T-helper 2 cell (primary cell): ENCODE results near the gene C10orf90.

ENCODE experiments used
- DNase-seq, 5 experiments: peaks; one replicate each; pipeline versions ENCODE4 v3.0.0 to v3.0.0-alpha.2; 2012 to 2022

Gene C10orf90

GRCh38 chr10:126671402-126671975 lies 996 bp upstream of the C10orf90 start:
- DNase-seq: no peak

GRCh38 chr10:126670895-126671261 lies 385 bp upstream of the C10orf90 start:
- DNase-seq: no peak

DNA sequence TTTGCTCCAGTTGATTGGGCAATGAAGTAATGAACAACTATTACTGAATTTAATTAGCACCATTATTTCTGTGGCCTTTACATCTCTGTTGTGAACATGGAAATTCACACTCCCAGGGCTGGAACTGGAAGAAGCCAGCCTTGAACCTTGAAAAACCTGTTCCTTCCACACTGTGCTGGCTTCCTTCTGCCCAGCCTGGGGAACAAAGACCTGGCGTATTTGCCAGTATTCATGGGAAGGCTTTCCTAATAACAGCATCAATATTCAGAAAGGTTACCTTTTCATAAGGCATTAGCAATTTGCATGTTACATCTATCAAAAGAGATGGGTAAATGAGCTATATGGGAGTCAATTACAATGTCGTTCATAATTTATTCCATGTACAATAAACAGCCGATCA lies 1.3 kb downstream of the C10orf90 start:
- DNase-seq: no peak

DNA sequence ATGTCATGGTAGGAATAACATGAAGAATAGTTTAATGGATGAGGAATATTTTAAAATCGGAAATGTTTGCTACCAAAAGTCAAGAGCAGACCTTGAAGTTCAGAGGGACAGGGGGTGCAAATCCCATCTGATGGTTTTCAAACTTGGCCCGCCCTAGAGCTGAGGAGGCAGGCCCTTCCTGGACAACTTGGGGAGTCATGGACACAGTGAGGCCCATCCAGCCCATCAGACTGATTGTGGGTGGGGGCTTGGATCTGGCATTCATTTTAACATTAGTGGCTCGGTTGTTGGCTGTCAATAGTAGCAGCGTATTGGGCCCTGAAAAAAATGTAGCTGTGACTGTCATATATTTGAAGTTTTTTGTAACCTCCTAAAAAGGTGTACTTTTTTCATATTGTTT lies 2.0 kb downstream of the C10orf90 start:
- no peak for DNase-seq

DNA sequence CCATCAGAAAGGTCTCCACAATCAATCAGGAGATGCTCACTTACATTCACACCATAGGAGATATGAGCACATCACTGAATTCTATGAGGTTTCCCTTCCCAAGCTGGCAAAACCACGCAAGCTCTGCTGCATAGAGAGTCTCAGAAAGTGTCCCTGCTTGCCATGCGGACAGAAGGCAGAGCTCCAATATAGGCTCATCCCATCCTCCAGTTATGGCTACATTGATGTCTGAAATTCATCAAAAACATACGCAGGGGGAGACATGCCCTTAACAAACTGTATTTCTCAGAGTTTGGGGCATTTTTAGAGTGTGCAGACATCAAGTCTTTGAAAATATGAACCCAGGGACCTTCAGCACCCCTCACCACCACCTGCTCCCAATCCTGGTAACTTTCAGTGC lies 2.9 kb downstream of the C10orf90 start:
- no peak for DNase-seq

DNA sequence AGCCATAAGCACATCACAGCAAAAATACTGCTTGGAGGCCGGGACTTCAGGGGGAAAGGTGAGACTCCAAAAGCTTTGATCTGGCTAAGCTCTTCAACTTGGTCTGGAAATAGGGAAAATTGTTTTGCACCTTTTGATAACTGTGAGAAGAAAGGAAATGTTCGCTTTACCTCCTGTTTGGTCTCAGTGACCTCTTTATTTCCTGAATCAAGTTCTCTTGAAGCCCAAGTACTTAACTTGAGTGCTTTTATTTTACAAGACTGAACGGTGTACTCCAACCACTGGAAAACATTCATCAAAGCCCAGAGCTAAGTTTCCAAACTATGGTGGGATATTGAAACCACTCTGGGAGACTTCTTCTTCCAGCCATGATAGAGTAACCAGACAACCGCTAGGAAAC lies 5.3 kb downstream of the C10orf90 start:
- DNase-seq: no peak

DNA sequence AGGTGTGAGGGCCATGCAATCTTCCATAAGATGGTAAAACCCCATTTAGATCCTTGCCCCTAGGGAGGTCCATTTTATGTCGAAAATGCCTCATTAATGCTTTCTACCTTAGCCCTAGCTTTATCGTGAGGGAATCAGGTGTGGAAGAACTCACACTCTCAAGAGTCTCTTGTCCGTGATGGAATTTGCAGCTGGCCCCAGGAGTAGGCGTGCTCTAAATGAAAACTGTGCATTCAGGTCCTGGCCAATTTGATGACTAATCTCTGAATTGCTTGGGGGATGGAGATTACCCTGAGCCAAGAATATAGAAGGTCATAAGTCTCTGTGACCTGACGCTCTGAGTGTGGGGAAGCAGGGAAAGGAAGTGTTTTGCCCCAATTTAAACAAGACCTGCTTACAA lies 6.6 kb downstream of the C10orf90 start:
- DNase-seq: peak in 1 of 5 experiments; percentile 30

GRCh38 chr10:126663328-126663727 lies 7.2 kb downstream of the C10orf90 start:
- peak in 2 of 5 experiments; percentile 58 to 65 for DNase-seq

DNA sequence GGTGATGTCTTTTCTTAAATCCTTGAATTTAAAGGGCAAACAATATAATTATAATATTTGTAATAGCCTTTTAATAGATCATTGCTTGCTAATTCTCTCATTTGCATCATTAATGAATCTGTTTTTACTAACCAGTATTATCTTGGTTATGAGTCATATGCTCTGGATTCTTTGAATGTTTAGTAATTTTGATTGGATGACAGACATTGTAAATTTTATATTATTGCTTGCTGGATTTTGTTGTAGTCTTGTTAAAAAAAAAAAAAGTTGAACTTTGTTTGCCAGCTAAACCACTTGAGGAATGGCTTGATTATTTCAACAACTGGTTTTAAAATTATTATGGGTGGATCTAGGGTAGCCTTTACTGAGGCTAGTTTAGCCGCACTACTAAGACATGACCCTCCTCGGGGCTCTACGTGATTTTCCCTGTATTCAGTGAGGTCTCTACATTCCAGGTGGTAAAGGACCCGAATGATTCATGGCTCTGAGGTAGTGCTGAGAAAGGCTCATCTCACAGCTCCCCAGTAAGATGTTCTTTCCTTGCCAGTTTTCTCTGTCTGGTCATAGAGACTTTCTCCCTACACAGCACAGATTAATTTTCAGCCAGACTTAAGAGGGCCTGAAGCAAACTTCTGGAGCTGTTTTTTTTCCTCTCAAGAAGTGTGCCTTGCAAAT lies 8.5 kb downstream of the C10orf90 start:
- no peak for DNase-seq

GRCh38 chr10:126661356-126661755 lies 9.1 kb downstream of the C10orf90 start:
- no peak for DNase-seq

GRCh38 chr10:126659750-126660149 lies 10.7 kb downstream of the C10orf90 start:
- no peak for DNase-seq

GRCh38 chr10:126658928-126659327 lies 11.6 kb downstream of the C10orf90 start:
- DNase-seq: no peak

DNA sequence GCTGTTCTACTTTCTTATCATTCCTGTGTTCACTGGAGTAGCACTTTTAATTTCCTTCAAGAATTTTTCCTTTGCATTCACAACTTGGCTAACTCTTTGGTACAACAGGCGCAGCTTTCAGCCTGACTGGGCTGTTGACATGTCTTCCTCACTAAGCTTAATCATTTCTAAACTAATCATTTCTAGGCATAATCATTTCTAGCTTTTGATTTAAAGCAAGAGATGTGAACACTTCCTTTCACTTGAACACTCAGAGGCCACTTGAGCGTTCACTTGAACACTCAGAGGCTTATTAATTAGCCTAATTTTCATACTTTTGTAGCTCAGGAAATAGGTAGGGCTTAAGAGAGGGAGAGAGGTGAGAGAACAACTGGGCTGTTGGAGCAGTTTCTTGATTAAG lies 15.9 kb downstream of the C10orf90 start:
- peak in 1 of 5 experiments; percentile 70 for DNase-seq

- DNase-seq: no peak
Observed at GRCh38 chr10:126651467-126651866, 19.0 kb downstream of the C10orf90 start.

GRCh38 chr10:126650161-126650560 lies 20.3 kb downstream of the C10orf90 start:
- DNase-seq: no peak

DNA sequence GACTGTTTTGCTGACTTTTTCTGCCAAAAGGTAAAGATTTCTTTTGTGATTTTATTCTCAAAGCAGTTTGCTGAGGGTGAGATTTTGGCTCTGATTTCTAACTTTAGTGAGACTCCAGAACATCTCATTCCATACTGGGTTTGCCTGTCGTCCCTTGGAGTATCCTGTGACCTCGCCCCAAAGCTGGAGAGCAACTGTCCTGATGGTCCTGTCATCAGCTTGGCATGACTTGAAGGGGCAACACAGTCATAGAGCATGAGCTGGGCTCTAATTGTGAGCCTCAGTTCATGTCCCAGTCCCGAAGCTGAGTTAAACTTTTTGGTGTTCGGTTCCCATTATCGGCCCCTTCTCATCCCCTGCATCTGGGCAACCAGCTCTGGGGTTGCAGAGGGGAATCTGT lies 23.4 kb downstream of the C10orf90 start:
- no peak for DNase-seq

GRCh38 chr10:126646110-126646509 lies 24.4 kb downstream of the C10orf90 start:
- DNase-seq: no peak

GRCh38 chr10:126640401-126640800 lies 30.1 kb downstream of the C10orf90 start:
- DNase-seq: no peak

- DNase-seq: no peak
Observed at GRCh38 chr10:126639084-126639483, 31.4 kb downstream of the C10orf90 start.

DNA sequence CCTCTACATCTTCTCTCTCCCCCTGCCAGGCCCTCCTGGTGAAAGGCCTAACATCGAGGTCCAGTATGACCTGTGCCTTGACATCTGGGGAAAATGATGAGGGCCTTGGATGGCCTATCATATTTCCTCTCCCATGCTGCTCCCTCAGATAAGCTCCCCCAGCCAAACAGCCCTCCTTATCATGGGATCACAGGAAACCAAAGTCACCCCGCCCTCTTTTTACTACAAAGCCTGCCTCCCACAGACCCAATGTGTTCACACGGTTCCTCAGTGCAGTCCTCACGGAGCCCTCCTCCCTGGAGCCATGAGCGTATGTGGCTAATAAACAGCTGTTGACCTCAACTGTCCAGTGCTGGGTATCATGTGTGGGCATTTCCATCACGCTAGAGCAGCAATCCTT lies 32.0 kb downstream of the C10orf90 start:
- DNase-seq: no peak

DNA sequence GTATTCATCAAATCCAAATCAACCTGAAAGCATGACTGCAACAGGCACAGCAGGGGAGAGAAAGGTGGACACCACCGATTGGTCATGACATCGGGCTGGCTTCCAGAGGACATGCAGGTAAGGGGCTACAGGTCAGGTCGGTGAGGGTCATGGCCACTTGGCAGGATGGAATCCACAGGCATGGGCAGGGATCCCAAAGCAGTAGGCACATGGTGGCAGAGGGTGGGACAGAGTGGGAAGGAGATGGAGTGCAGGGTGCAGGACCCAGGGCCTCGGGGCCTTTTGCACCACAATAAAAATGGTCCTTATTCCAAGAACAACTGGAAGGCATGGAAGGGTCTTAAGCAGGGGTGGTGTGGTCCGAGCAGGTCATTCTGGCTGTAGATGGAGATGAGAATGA lies 33.0 kb downstream of the C10orf90 start:
- no peak for DNase-seq

DNA sequence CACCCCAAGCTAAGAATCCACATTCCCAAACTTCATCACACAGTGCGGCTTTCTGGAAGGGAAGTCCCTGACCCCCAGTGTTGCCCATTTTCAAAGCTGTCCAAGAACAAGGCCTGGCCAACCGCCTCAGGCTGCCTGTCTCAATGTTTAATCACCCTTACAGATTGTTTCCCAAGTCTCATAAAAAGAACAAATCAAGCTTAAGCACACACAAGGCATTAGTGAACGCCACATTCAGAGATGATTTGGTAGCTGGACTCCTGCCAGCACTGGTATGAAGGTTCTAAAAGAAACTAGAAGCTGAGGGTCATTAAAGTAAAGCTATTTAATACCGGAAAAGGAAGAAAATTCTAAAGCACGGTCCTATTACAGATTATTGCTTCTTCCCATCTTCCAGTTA lies 35.6 kb downstream of the C10orf90 start:
- no peak for DNase-seq

- no peak for DNase-seq
Observed at GRCh38 chr10:126634347-126634746, 36.1 kb downstream of the C10orf90 start.

- DNase-seq: no peak
Observed at GRCh38 chr10:126632705-126633104, 37.8 kb downstream of the C10orf90 start.
